Calu3 (cell line): Measurements from ENCODE around the gene PARD3. TPM values are rescaled to one million over a fixed set of nuclear protein-coding genes. Genes with fewer than 3 reads are reported as not detected.

Experiments
- BruUV-seq: library from RNA; stranded (reverse); fragments of 400-500 nt; replicated peaks from 2 replicates; lab custom pipeline; 2021; lab: Mats Ljungman, UMichigan
- CTCF ChIA-PET: fragments of 300-600 bp; sonication (Branson Sonifier 250); formaldehyde crosslinking; loops from one replicate; lab custom pipeline; 2022; ENCODE audit warnings: antibody characterized with exemption; lab: Charles Lee
- DNase-seq: peaks from one replicate; pipeline ENCODE4 v3.0.0; 2022
- H3K27ac Mint-ChIP-seq: one replicate; pipeline ENCODE4 v1.8.0; 2022; ENCODE audit warnings: mixed read lengths; ENCODE audit not compliant: unreplicated experiment
- H3K27me3 Mint-ChIP-seq: one replicate; pipeline ENCODE4 v1.8.0; 2022; ENCODE audit warnings: mixed read lengths; ENCODE audit not compliant: unreplicated experiment
- H3K36me3 Mint-ChIP-seq: one replicate; pipeline ENCODE4 v1.8.0; 2022; ENCODE audit warnings: mild to moderate bottlenecking, moderate library complexity, mixed read lengths; ENCODE audit not compliant: insufficient read depth, unreplicated experiment
- H3K4me1 Mint-ChIP-seq: one replicate; pipeline ENCODE4 v1.8.0; 2022; ENCODE audit warnings: mild to moderate bottlenecking, low read depth, mixed read lengths; ENCODE audit not compliant: unreplicated experiment
- H3K4me3 Mint-ChIP-seq: one replicate; pipeline ENCODE4 v1.8.0; 2022; ENCODE audit warnings: mild to moderate bottlenecking, low read depth, moderate library complexity, mixed read lengths; ENCODE audit not compliant: unreplicated experiment
- H3K9me3 Mint-ChIP-seq: one replicate; pipeline ENCODE4 v1.8.0; 2022; ENCODE audit warnings: low read depth, mixed read lengths; ENCODE audit not compliant: unreplicated experiment
- intact Hi-C: fragments of 100-400 bp; cut with micrococcal nuclease; formaldehyde crosslinking; loops from one replicate; pipeline ENCODE4 v1.10.0; 2022; ENCODE audit not compliant: unreplicated experiment
- total RNA-seq: library from RNA; stranded (reverse); gene quantifications from 2 replicates; pipeline ENCODE4 v1.2.3, GENCODE V29; 2022
- TF ChIP-seq, protein P1 (sequence below): fragments of 200-600 bp; IDR thresholded peaks from one replicate; pipeline ENCODE4 v1.8.0; 2022; ENCODE audit warnings: antibody characterized with exemption; ENCODE audit not compliant: unreplicated experiment

Gene PARD3
- total RNA-seq, 1 experiment from 2014 or later, result 62.4 TPM

DNA sequence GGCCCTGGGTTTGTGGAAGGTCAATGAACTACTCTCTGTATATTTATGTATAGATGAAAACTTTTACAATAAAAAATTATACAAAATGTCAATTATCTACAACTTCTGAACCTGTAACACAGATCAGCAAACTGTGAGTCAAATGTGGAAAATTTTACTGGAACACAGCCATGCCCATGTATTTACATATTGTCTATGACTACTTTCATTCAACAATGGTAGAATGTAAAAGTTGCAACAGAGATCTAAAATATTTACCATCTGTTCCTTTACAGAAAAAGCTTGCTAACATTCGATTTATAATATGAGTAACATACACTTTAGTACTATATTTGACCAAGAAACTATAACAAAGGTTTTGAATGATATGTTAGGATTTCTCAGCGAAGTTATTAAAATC, 481.6 kb downstream of the PARD3 start:
- CTCF ChIA-PET, result no interaction called here
- Mint-ChIP-seq H3K27ac (no peak overlapping the region), H3K27me3 (no peaks in the 10 kb centered on the region), H3K4me3 (no peak overlapping the region), H3K36me3 (no peaks in the 10 kb centered on the region), H3K9me3 (no peaks in the 10 kb centered on the region), H3K4me1 (no peaks in the 10 kb centered on the region)
- no TSS peak for BruUV-seq
- peak; percentile 4 for DNase-seq
- intact Hi-C loops, result no loop called here
- TF ChIP-seq, protein P1, sequence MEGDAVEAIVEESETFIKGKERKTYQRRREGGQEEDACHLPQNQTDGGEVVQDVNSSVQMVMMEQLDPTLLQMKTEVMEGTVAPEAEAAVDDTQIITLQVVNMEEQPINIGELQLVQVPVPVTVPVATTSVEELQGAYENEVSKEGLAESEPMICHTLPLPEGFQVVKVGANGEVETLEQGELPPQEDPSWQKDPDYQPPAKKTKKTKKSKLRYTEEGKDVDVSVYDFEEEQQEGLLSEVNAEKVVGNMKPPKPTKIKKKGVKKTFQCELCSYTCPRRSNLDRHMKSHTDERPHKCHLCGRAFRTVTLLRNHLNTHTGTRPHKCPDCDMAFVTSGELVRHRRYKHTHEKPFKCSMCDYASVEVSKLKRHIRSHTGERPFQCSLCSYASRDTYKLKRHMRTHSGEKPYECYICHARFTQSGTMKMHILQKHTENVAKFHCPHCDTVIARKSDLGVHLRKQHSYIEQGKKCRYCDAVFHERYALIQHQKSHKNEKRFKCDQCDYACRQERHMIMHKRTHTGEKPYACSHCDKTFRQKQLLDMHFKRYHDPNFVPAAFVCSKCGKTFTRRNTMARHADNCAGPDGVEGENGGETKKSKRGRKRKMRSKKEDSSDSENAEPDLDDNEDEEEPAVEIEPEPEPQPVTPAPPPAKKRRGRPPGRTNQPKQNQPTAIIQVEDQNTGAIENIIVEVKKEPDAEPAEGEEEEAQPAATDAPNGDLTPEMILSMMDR, result no peak

DNA sequence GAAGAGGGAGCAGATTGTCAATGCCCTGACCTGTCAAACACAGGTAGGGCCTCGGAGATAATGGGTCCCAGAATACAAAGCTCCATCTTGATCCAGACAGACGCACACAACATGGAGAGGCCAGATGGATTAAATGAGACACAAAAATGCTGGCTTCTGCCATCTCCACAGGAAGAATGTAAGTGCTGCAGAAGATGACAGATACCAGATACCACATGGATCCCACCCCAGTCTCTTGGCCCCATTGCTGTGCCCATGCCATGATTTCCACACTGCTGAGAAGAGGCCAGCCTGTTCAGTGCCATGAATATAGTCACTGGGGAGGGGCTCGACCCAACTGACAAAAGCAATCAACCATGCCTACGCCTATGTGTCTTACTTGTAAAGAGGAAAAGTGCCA, 487.9 kb downstream of the PARD3 start:
- CTCF ChIA-PET, result no interaction called here
- H3K27me3 Mint-ChIP-seq, result no peaks in the 10 kb centered on the region
- no TSS peak for BruUV-seq
- H3K27ac Mint-ChIP-seq, result no peak overlapping the region
- intact Hi-C loops, result no loop called here
- no peaks in the 10 kb centered on the region for H3K9me3 Mint-ChIP-seq
- no peak for DNase-seq
- no peaks in the 10 kb centered on the region for H3K36me3 Mint-ChIP-seq
- no peak overlapping the region for H3K4me3 Mint-ChIP-seq
- peaks cover 11% of the 10 kb centered on the region for H3K4me1 Mint-ChIP-seq
- TF ChIP-seq, protein P1, result no peak

DNA sequence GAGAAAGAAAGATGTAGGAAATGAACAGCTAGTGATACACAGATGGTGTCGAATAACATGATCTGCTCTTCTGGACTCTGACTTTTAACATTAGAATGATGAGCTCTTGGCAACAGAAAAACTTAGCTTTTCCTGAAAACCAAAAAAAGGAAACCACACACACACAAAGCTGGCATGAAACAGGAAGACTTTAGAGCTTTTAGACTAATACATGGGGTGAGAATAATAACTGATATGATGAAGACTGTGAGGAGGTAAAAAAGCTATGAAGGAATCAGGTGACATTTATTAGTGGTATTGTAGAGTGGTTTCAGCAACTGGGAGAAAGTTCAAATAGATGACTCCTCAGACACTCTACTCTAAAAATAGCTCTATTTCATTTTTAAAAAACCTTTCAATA, 491.9 kb downstream of the PARD3 start:
- Mint-ChIP-seq H3K27ac (no peak overlapping the region), H3K36me3 (peaks cover 8% of the 10 kb centered on the region), H3K4me3 (no peak overlapping the region), H3K9me3 (no peaks in the 10 kb centered on the region), H3K27me3 (no peaks in the 10 kb centered on the region), H3K4me1 (peaks cover 23% of the 10 kb centered on the region)
- intact Hi-C loops, result no loop called here
- CTCF ChIA-PET, result no interaction called here
- no TSS peak for BruUV-seq
- no peak for DNase-seq
- TF ChIP-seq, protein P1, result no peak

DNA sequence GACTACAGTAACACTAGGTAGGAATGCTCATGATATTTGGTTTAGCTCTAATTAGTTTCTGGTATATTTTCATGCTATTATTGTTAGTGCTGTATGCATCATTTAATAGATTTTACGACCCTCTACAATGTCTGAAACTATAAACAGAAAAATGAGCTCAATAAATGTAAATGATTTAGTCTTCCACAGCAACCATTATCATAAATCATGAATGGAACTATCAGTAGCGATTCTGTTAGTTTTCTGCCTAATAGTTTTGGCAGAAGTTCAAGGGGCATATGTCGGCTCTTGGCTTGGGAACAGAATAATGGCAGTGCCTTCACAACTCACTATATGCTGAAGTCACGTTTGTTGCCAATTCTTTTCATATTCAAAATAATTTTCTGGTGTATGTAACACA, 494.8 kb downstream of the PARD3 start:
- BruUV-seq, result no TSS peak
- H3K36me3 Mint-ChIP-seq, result peaks cover 8% of the 10 kb centered on the region
- no peak for DNase-seq
- TF ChIP-seq, protein P1, result no peak
- no peaks in the 10 kb centered on the region for H3K27me3 Mint-ChIP-seq
- intact Hi-C loops, result no loop called here
- no peak overlapping the region for H3K27ac Mint-ChIP-seq
- H3K4me3 Mint-ChIP-seq, result no peak overlapping the region
- CTCF ChIA-PET, result interaction anchor here (0.8 to 1.0 kb wide), 2 partner anchors 16 to 318 kb away, joined by 3 read pairs; no protein-coding TSS in a partner anchor
- H3K4me1 Mint-ChIP-seq, result peaks cover 31% of the 10 kb centered on the region
- no peaks in the 10 kb centered on the region for H3K9me3 Mint-ChIP-seq
